ENCODE results near the gene KDM8. TPM values are rescaled to one million over a fixed set of nuclear protein-coding genes. Genes with fewer than 3 reads are reported as not detected.
A peak's percentile ranks its signal among the peaks of the same experiment; 100 is the strongest.

Gene KDM8
- total RNA-seq, 1 experiment from 2014 or later, result 10.9 TPM

DNA sequence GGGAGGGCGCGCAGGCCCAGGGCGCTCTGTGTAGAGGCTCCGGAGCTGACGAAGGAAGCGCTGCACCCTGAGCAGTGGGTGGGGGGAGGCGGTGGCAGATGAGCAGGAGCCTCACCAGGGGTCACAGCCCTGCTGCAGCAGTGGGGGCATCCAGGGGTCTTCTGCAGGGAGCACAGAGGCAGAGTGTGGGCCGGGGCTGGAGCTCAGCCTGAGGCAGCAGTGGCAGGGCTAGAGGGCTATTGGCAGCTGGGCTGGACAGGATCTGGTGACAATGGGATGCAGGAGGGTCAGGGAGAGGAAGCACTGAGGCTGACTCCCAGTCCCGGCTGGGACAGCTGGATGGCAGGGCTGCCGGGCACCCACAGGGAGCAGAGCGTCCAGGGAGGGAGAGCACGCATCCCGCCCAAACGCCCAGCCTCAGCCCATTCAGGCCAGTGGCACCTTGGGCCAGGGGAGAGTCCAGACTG, 21.0 kb downstream of the KDM8 start:
- no peaks in the 10 kb centered on the region for H3K36me3 Mint-ChIP-seq
- peak overlapping the region; percentile 85; the same call in 1 of the 2 replicates for H3K27ac Mint-ChIP-seq
- H3K4me3 Mint-ChIP-seq, result no peak overlapping the region
- ChIA-PET CTCF (interaction anchor here (0.8 to 3.6 kb wide), 5 partner anchors 11 to 326 kb away, joined by 3 to 28 read pairs (median 18); partner anchors contain the start of genes GTF3C1 and KATNIP), POLR2A (no interaction called here)
- no peak for ATAC-seq
- H3K4me1 Mint-ChIP-seq, result no peaks in the 10 kb centered on the region
- TF ChIP-seq NR1H2 (CRISPR knock-in tag; IDR thresholded peaks at IDR 0.05) (no peak), ZNF317 (CRISPR knock-in tag; IDR thresholded peaks at IDR 0.05; ENCODE audit: borderline replicate concordance, low read depth) (no peak), ELF4 (CRISPR knock-in tag; IDR thresholded peaks at IDR 0.05; ENCODE audit: low read depth) (no peak)
- TF ChIP-seq, protein P1, sequence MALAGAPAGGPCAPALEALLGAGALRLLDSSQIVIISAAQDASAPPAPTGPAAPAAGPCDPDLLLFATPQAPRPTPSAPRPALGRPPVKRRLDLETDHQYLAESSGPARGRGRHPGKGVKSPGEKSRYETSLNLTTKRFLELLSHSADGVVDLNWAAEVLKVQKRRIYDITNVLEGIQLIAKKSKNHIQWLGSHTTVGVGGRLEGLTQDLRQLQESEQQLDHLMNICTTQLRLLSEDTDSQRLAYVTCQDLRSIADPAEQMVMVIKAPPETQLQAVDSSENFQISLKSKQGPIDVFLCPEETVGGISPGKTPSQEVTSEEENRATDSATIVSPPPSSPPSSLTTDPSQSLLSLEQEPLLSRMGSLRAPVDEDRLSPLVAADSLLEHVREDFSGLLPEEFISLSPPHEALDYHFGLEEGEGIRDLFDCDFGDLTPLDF (CRISPR knock-in tag; IDR thresholded peaks at IDR 0.05), result no peak
- TF ChIP-seq, protein P2, sequence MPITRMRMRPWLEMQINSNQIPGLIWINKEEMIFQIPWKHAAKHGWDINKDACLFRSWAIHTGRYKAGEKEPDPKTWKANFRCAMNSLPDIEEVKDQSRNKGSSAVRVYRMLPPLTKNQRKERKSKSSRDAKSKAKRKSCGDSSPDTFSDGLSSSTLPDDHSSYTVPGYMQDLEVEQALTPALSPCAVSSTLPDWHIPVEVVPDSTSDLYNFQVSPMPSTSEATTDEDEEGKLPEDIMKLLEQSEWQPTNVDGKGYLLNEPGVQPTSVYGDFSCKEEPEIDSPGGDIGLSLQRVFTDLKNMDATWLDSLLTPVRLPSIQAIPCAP (CRISPR knock-in tag; IDR thresholded peaks at IDR 0.05), result no peak
- TF ChIP-seq, protein P3, sequence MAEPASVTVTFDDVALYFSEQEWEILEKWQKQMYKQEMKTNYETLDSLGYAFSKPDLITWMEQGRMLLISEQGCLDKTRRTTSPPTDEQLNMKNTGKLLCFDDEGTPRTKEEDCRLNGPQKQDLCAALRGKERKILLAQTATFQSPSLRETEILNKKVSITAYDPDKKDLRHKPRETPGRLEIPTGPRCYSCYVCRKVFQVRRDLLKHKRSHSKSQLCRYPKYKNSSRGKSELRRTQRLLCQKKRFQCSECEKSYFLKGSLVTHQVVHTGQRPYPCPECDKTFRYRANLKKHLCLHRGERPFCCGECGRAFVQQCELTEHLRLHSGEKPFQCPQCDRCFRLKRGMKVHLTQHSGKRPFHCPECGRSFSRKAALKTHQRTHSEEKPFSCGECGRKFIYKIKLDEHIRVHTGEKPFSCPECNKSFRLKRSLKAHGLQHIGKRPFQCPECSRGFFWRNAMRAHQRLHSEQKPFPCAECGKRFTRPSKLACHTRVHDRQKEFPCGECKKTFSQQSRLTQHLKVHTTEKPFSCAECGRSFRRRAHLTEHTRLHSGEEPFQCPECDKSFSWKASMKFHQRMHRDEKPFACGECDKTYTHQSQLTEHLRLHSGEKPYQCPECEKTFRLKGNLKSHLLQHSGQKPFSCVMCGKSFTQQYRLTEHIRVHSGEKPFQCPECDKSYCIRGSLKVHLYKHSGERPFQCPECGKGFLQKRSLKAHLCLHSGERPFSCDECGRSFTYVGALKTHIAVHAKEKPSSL (CRISPR knock-in tag; conservative IDR thresholded peaks at IDR 0.05), result no peak
- no peaks in the 10 kb centered on the region for H3K27me3 Mint-ChIP-seq (ENCODE audit: low read depth)
- DNase-seq (ENCODE audit: low spot score), result no peak
- H3K9me3 Mint-ChIP-seq, result no peaks in the 10 kb centered on the region

DNA sequence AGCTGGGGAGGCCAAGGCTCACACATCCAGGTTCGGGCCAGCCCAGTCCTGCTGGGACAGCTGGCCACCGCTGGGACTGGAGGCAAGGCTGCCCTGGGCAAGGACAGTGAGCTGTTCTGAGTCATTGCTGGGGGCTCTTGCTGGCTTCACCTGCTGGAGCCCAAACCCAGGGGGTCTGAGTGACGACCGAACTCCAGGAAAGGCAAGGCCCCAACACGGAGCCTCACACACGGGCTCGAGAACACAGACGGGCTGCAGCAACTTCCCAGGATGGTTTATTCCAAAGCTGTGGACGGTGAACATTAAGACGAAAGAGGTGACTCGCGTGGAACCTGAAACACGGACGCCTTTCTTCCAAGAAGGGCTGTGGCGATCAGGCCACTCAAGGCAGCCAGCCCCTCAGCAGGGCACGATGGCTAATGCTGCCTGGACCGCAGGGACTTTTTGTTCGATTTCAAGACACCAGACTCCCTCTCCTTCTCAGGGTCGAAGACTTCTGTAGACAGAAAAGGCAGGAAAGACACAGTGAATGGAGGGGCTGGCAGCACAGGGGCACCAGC, 21.5 kb downstream of the KDM8 start:
- DNase-seq (ENCODE audit: low spot score) (no peak), ATAC-seq (no peak)
- no peaks in the 10 kb centered on the region for H3K36me3 Mint-ChIP-seq
- H3K27ac Mint-ChIP-seq, result no peak overlapping the region
- ChIA-PET POLR2A (no interaction called here), CTCF (interaction anchor here (0.8 to 3.6 kb wide), 6 partner anchors 11 to 325 kb away, joined by 3 to 28 read pairs (median 16); partner anchors contain the start of genes GTF3C1 and KATNIP)
- H3K4me1 Mint-ChIP-seq, result no peaks in the 10 kb centered on the region
- no peaks in the 10 kb centered on the region for H3K27me3 Mint-ChIP-seq (ENCODE audit: low read depth)
- no peak for TF ChIP-seq GTF2I (CRISPR knock-in tag; conservative IDR thresholded peaks at IDR 0.05)
- TF ChIP-seq, protein P4, sequence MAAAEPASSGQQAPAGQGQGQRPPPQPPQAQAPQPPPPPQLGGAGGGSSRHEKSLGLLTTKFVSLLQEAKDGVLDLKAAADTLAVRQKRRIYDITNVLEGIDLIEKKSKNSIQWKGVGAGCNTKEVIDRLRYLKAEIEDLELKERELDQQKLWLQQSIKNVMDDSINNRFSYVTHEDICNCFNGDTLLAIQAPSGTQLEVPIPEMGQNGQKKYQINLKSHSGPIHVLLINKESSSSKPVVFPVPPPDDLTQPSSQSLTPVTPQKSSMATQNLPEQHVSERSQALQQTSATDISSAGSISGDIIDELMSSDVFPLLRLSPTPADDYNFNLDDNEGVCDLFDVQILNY (CRISPR knock-in tag; IDR thresholded peaks at IDR 0.05), result no peak
- TF ChIP-seq, protein P5, sequence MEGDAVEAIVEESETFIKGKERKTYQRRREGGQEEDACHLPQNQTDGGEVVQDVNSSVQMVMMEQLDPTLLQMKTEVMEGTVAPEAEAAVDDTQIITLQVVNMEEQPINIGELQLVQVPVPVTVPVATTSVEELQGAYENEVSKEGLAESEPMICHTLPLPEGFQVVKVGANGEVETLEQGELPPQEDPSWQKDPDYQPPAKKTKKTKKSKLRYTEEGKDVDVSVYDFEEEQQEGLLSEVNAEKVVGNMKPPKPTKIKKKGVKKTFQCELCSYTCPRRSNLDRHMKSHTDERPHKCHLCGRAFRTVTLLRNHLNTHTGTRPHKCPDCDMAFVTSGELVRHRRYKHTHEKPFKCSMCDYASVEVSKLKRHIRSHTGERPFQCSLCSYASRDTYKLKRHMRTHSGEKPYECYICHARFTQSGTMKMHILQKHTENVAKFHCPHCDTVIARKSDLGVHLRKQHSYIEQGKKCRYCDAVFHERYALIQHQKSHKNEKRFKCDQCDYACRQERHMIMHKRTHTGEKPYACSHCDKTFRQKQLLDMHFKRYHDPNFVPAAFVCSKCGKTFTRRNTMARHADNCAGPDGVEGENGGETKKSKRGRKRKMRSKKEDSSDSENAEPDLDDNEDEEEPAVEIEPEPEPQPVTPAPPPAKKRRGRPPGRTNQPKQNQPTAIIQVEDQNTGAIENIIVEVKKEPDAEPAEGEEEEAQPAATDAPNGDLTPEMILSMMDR (IDR thresholded peaks at IDR 0.05), result no peak
- TF ChIP-seq, protein P3 (CRISPR knock-in tag; conservative IDR thresholded peaks at IDR 0.05), result no peak
- H3K9me3 Mint-ChIP-seq, result no peaks in the 10 kb centered on the region
- no peak overlapping the region for H3K4me3 Mint-ChIP-seq
